Prostate gland (tissue), 2 donors: ENCODE results near the gene CNGA2. TPM values are rescaled to one million over a fixed set of nuclear protein-coding genes. Genes with fewer than 3 reads are reported as not detected.

Source experiments
- DNase-seq: peaks from one replicate; pipeline ENCODE4 v3.0.0-alpha.2; 2019; ENCODE audit warnings: low spot score
- H3K27ac ChIP-seq, 2 donors: fragments of 200-600 bp; sonication (generic); 2 replicates each; pipeline ENCODE4 v1.5.1; 2017 to 2019
- H3K27me3 ChIP-seq: fragments of 200-600 bp; sonication (generic); replicated peaks from 2 replicates; pipeline ENCODE4 v1.5.1; 2019; ENCODE audit not compliant: insufficient read depth
- H3K36me3 ChIP-seq, 2 donors: fragments of 200-600 bp; sonication (generic); 1 replicate in 1 of 2; 2 replicates in 1 of 2; pipeline versions ENCODE4 v1.5.1 to v1.8.1; 2017 to 2019
- H3K4me1 ChIP-seq: fragments of 200-600 bp; sonication (generic); replicated peaks from 2 replicates; pipeline ENCODE4 v1.5.1; 2019
- H3K4me3 ChIP-seq, 2 donors: fragments of 200-600 bp; sonication (generic); 2 replicates each; pipeline ENCODE4 v1.5.1; 2017 to 2019
- H3K9me3 ChIP-seq: fragments of 200-600 bp; sonication (generic); 2 replicates; pipeline ENCODE4 v1.5.1; 2017
- CTCF ChIP-seq, 4 experiments: fragments of 200-600 bp in 2 of 4; fragments of 450-650 bp in 2 of 4; sonication (generic) in 2 of 4; IDR thresholded peaks; 1 replicate in 3 of 4; 2 replicates in 1 of 4; pipeline ENCODE4 v1.5.1; 2016 to 2019; ENCODE audit warnings: antibody characterized with exemption in 4 of 4, mild to moderate bottlenecking in 2 of 4, moderate library complexity in 2 of 4
- POLR2A ChIP-seq: fragments of 450-650 bp; IDR thresholded peaks from one replicate; pipeline ENCODE4 v1.6.1; 2016; ENCODE audit warnings: antibody characterized with exemption, mild to moderate bottlenecking
- POLR2AphosphoS5 ChIP-seq: sonication (generic); formaldehyde crosslinking; IDR thresholded peaks from one replicate; pipeline ENCODE4 v1.6.1; 2017; ENCODE audit warnings: antibody characterized with exemption
- WGBS: methylation state at CpG from one replicate; pipeline ENCODE4 v1.1.5; 2018; 5-methylcytosine and 5-hydroxymethylcytosine counted together
- intact Hi-C: fragments of 100-400 bp; cut with DNase I; formaldehyde crosslinking; loops from one replicate; pipeline ENCODE4 v1.14.2; 2022
- total RNA-seq, 2 donors: library from RNA; depleted of rRNA; stranded (reverse); fragments of >200 nt; gene quantifications; one replicate each; pipeline ENCODE4 v1.1.0, GENCODE V29; 2016

The CNGA2 gene
- total RNA-seq, 2 donors from 2014 or later: 0.80 TPM; not detected in 1

- Histone ChIP-seq H3K4me3 (no peak overlapping the region), H3K9me3 (no peaks in the 10 kb centered on the region), H3K36me3 (no peaks in the 10 kb centered on the region), H3K27ac (no peak overlapping the region), H3K4me1 (no peaks in the 10 kb centered on the region), H3K27me3 (no peaks in the 10 kb centered on the region)
- DNase-seq: no peak
- intact Hi-C loops: no loop called here
- TF ChIP-seq POLR2A (no peak), CTCF (IDR thresholded peaks at IDR 0.05) (no peak), POLR2AphosphoS5 (no peak)
- WGBS: 93% methylated on average over 8 of the region's 9 CpGs
Observed at GRCh38 chrX:151699746-151700145, 34.8 kb upstream of the CNGA2 start.

- H3K27me3 ChIP-seq: no peaks in the 10 kb centered on the region
- no peak overlapping the region for H3K27ac ChIP-seq
- WGBS: 98% methylated on average over 6 of the region's 16 CpGs
- TF ChIP-seq POLR2A: no peak
- TF ChIP-seq POLR2AphosphoS5: no peak
- TF ChIP-seq CTCF (IDR thresholded peaks at IDR 0.05): no peak
- H3K4me1 ChIP-seq: no peaks in the 10 kb centered on the region
- intact Hi-C loops: no loop called here
- H3K9me3 ChIP-seq: no peaks in the 10 kb centered on the region
- H3K4me3 ChIP-seq: no peak overlapping the region
- no peak for DNase-seq
- no peaks in the 10 kb centered on the region for H3K36me3 ChIP-seq
Observed at GRCh38 chrX:151700581-151700980, 34.0 kb upstream of the CNGA2 start.

DNA sequence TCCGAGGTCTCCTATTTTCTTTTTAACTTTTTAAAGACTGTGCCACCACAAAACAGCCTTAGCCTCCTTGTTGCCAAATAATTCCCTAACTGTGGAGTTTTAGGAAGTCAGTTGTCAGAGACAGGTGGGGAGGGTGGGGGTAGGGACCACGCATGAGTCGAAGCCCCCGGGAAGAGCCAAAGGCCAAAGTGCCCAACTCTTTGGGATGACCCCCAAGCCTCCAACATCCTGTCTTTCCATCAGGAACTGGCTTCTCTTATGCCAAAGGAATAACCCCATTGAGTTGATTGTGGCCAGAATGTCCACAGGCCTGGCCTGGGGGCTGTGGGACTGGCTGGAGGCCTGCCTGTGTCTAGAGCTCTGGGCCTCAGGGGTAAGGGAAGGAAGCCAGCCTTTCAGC is 33.5 kb upstream of the CNGA2 start:
- Histone ChIP-seq H3K27ac (no peak overlapping the region), H3K9me3 (no peaks in the 10 kb centered on the region), H3K4me3 (no peak overlapping the region), H3K4me1 (no peaks in the 10 kb centered on the region), H3K36me3 (no peaks in the 10 kb centered on the region), H3K27me3 (no peaks in the 10 kb centered on the region)
- intact Hi-C loops: no loop called here
- DNase-seq: no peak
- no peak for TF ChIP-seq POLR2AphosphoS5
- TF ChIP-seq POLR2A: no peak
- no peak for TF ChIP-seq CTCF (IDR thresholded peaks at IDR 0.05)
- WGBS: 96% methylated on average over 4 of the region's 4 CpGs

GRCh38 chrX:151701531-151701930 is 33.0 kb upstream of the CNGA2 start:
- intact Hi-C loops: no loop called here
- H3K27ac ChIP-seq: no peak overlapping the region
- 93% methylated on average over 7 of the region's 7 CpGs for whole genome bisulfite sequencing

More at GRCh38 chrX:151701531-151701930, 33.0 kb upstream of the CNGA2 start:
- Histone ChIP-seq H3K4me3 (no peak overlapping the region), H3K27me3 (no peaks in the 10 kb centered on the region), H3K36me3 (no peaks in the 10 kb centered on the region), H3K9me3 (no peaks in the 10 kb centered on the region), H3K4me1 (no peaks in the 10 kb centered on the region)
- TF ChIP-seq POLR2A (no peak), CTCF (IDR thresholded peaks at IDR 0.05) (no peak), POLR2AphosphoS5 (no peak)
- DNase-seq: no peak
